T-helper 17 cell (primary cell): ENCODE results near the gene TSPAN7. TPM values are rescaled to one million over a fixed set of nuclear protein-coding genes. Genes with fewer than 3 reads are reported as not detected.

Experiments
- ATAC-seq: fragments of 150-1000 bp; cut with Tn5 transposase; 2 replicates; pipeline ENCODE4 v1.10.0; 2021; ENCODE audit warnings: mild to moderate bottlenecking, moderate library complexity
- DNase-seq, 3 donors: peaks; one replicate each; pipeline versions ENCODE4 v3.0.0 to v3.0.0-alpha.2; 2020 to 2021
- H3K9me3 ChIP-seq: one replicate; pipeline ENCODE4 v1.7.0; 2013; ENCODE audit warnings: low read length, mild to moderate bottlenecking; ENCODE audit not compliant: control insufficient read depth, poor library complexity, severe bottlenecking
- H3K27ac Mint-ChIP-seq: one replicate; pipeline ENCODE4 v1.8.0; 2022; ENCODE audit warnings: mild to moderate bottlenecking, moderate library complexity, mixed read lengths
- H3K27me3 Mint-ChIP-seq: one replicate; pipeline ENCODE4 v1.8.0; 2022; ENCODE audit warnings: mixed read lengths
- H3K36me3 Mint-ChIP-seq: one replicate; pipeline ENCODE4 v1.8.0; 2022; ENCODE audit warnings: low read depth, mixed read lengths
- H3K4me1 Mint-ChIP-seq: one replicate; pipeline ENCODE4 v1.8.0; 2022; ENCODE audit warnings: mild to moderate bottlenecking, mixed read lengths
- H3K4me3 Mint-ChIP-seq: one replicate; pipeline ENCODE4 v1.8.0; 2022; ENCODE audit warnings: mild to moderate bottlenecking, moderate library complexity, mixed read lengths
- total RNA-seq, 4 donors: library from RNA in 2 of 4; stranded (reverse) in 2 of 4; gene quantifications; one replicate each; pipeline ENCODE4 v1.2.3 and lab custom pipeline; 2022 to 2026

TSPAN7 gene
- total RNA-seq, 2 donors from 2014 or later, result 0.18 to 0.35 TPM

DNA sequence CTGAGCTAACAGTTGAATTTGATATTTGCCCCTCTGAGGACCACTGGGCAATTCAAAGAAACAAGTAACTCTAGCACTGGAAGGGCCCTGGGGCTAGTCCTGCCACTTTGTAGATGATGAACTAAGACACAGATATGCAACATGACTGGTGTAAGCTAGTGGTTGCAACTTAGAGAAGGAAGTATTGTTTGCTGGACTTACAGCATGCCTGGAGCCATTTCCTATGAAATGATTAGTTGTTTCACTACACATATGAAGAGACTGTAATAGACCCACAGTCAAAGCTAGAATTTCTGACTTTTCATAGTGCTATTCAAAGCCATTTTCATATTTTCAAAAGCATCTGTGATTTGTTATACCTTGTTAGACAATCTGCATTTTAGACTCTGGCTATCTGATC, 96.2 kb downstream of the TSPAN7 start:
- H3K36me3 Mint-ChIP-seq, result no peaks in the 10 kb centered on the region
- no peaks in the 10 kb centered on the region for H3K4me1 Mint-ChIP-seq
- no peak overlapping the region for H3K4me3 Mint-ChIP-seq
- H3K27me3 Mint-ChIP-seq, result no peaks in the 10 kb centered on the region
- H3K9me3 ChIP-seq, result peaks cover 2% of the 10 kb centered on the region
- ATAC-seq (no peak), DNase-seq (no peak)
- H3K27ac Mint-ChIP-seq, result no peak overlapping the region

- H3K9me3 ChIP-seq, result peaks cover 2% of the 10 kb centered on the region
- no peak overlapping the region for H3K27ac Mint-ChIP-seq
- ATAC-seq (no peak), DNase-seq (no peak)
- H3K4me1 Mint-ChIP-seq, result no peaks in the 10 kb centered on the region
- no peak overlapping the region for H3K4me3 Mint-ChIP-seq
- H3K27me3 Mint-ChIP-seq, result no peaks in the 10 kb centered on the region
- no peaks in the 10 kb centered on the region for H3K36me3 Mint-ChIP-seq
These were observed 99.2 kb downstream of the TSPAN7 start for GRCh38 chrX:38660395-38661102.

GRCh38 chrX:38661103-38661441, 99.7 kb downstream of the TSPAN7 start:
- DNase-seq (no peak), ATAC-seq (no peak)
- Mint-ChIP-seq H3K27ac (no peak overlapping the region), H3K4me3 (no peak overlapping the region), H3K4me1 (no peaks in the 10 kb centered on the region), H3K36me3 (no peaks in the 10 kb centered on the region), H3K27me3 (no peaks in the 10 kb centered on the region)
- H3K9me3 ChIP-seq, result peaks cover 2% of the 10 kb centered on the region

DNA sequence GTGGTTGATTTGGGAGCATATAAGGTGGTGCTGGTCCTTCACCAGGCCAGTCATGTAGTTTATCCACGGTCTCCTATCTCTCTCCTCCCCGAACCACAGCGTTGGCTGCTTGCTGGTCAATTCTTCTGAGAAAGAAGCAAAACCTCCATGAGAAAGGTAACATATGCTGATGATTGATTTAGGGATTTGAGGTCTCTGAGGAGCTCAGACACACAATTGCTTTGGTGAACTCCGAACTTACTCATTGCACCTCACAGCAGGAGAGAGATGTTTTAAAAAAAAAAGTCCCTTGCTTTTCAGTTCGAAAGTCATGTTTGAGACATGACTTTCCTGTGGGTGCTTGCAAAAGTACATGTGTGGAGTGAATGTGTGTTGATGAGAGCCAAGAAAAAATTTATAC, 100.2 kb downstream of the TSPAN7 start:
- Mint-ChIP-seq H3K27ac (no peak overlapping the region), H3K4me3 (no peak overlapping the region), H3K27me3 (no peaks in the 10 kb centered on the region), H3K4me1 (no peaks in the 10 kb centered on the region), H3K36me3 (no peaks in the 10 kb centered on the region)
- DNase-seq (no peak), ATAC-seq (no peak)
- H3K9me3 ChIP-seq, result peaks cover 2% of the 10 kb centered on the region

DNA sequence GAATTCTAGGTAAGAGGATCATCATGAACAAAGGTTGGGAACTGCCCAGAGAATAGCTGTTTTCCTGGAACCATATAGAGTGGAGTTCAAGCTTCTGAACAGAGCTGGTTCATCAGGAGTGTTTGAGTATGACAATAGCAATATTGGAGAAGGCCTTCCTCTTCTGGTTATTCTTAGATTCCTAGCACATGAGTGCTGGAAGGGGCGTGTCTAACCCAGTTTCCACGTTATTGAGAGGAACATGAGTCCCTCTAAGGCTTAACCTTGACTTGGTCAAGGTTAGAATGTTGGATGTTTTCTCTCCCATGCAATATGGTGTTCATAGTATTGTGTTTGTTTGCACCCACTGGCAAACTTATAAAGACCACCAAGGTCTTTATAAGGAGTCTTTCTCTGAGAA, 101.3 kb downstream of the TSPAN7 start:
- peaks cover 2% of the 10 kb centered on the region for H3K9me3 ChIP-seq
- DNase-seq, result no peak
- H3K36me3 Mint-ChIP-seq, result no peaks in the 10 kb centered on the region
- H3K27ac Mint-ChIP-seq, result no peak overlapping the region
- H3K27me3 Mint-ChIP-seq, result no peaks in the 10 kb centered on the region
- no peak for ATAC-seq
- no peak overlapping the region for H3K4me3 Mint-ChIP-seq
- no peaks in the 10 kb centered on the region for H3K4me1 Mint-ChIP-seq

DNA sequence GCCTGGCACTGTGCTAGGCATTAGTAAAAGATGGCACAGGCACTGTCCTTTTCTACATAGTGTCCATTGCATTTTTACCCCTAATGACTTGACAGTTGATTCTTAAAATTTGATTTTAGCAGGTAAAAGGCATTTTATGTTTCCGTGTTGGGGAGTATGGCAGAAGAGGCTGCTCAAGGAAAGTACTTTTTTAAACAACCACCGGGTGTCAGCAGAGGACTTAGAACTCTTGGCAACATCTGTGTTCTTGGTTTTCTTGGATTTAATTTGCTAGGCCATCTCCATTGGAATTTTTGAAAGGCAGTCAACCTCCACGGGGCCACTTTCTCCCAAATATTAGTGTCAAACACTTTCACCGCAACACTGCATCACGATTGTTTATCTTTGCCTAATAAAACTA, 102.9 kb downstream of the TSPAN7 start:
- DNase-seq, result no peak
- no peaks in the 10 kb centered on the region for H3K27me3 Mint-ChIP-seq

GRCh38 chrX:38666909-38667308, 105.6 kb downstream of the TSPAN7 start:
- Mint-ChIP-seq H3K36me3 (no peaks in the 10 kb centered on the region), H3K4me1 (no peaks in the 10 kb centered on the region), H3K4me3 (no peak overlapping the region), H3K27ac (no peak overlapping the region), H3K27me3 (no peaks in the 10 kb centered on the region)
- no peak for ATAC-seq
- no peak for DNase-seq
- H3K9me3 ChIP-seq, result no peaks in the 10 kb centered on the region

More for the DNA sequence above, 102.9 kb downstream of the TSPAN7 start:
- Mint-ChIP-seq H3K4me1 (no peaks in the 10 kb centered on the region), H3K27ac (no peak overlapping the region), H3K36me3 (no peaks in the 10 kb centered on the region), H3K4me3 (no peak overlapping the region)
- no peak for ATAC-seq
- peaks cover 2% of the 10 kb centered on the region for H3K9me3 ChIP-seq

DNA sequence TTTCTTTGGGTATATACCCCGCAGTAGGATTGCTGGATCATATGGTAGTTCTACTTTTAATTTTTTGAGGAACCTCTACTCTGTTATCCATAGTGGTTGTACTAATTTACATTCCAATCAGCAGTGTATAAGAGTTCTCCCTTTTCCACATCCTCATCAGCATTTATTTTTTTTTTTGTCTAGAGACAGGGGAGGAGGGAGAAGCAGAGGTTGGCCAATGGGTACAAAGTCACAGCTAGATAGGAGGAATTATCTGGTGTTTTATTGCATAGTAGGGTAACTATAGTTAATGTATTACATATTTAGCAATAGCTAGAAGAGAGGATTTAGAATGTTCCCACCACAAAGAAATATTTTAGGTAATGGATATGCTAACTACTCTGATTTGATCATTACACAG, 107.4 kb downstream of the TSPAN7 start:
- H3K9me3 ChIP-seq, result no peaks in the 10 kb centered on the region
- H3K36me3 Mint-ChIP-seq, result no peaks in the 10 kb centered on the region
- no peaks in the 10 kb centered on the region for H3K27me3 Mint-ChIP-seq
- no peak for DNase-seq
- no peaks in the 10 kb centered on the region for H3K4me1 Mint-ChIP-seq
- ATAC-seq, result no peak
- H3K4me3 Mint-ChIP-seq, result no peak overlapping the region
- H3K27ac Mint-ChIP-seq, result no peak overlapping the region

- Mint-ChIP-seq H3K27me3 (no peaks in the 10 kb centered on the region), H3K4me1 (no peaks in the 10 kb centered on the region), H3K4me3 (no peak overlapping the region), H3K27ac (no peak overlapping the region), H3K36me3 (peaks cover 2% of the 10 kb centered on the region)
- ATAC-seq (peak; percentile 56), DNase-seq (no peak)
- H3K9me3 ChIP-seq, result no peaks in the 10 kb centered on the region
These were observed 108.1 kb downstream of the TSPAN7 start for GRCh38 chrX:38669428-38669827.

DNA sequence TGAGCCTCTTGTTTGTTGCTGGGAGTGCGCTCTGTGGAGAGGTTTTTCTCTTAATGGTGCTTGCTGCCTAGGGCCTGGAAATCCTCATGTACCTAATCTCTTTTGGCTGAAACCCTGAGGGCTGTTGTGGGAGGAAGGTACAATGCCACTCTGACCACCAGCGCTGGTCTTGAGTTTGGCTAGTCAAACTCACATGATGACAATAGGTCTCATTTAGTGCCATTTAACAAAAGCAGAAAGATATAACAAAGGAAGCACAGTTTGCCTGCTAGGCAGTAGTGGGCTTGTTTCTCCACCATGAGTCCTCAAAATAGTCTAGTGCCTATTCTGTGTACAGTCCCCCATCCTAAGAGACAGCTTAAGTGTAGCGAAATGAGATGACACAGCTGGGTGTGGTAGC, 111.3 kb downstream of the TSPAN7 start:
- Mint-ChIP-seq H3K4me3 (no peak overlapping the region), H3K4me1 (no peaks in the 10 kb centered on the region), H3K27me3 (peaks cover 9% of the 10 kb centered on the region), H3K36me3 (peaks cover 2% of the 10 kb centered on the region), H3K27ac (no peak overlapping the region)
- H3K9me3 ChIP-seq, result no peaks in the 10 kb centered on the region
- no peak for DNase-seq
- ATAC-seq, result no peak

- no peak for ATAC-seq
- H3K4me1 Mint-ChIP-seq, result no peaks in the 10 kb centered on the region
- H3K4me3 Mint-ChIP-seq, result no peak overlapping the region
- H3K9me3 ChIP-seq, result no peaks in the 10 kb centered on the region
- peaks cover 2% of the 10 kb centered on the region for H3K36me3 Mint-ChIP-seq
- H3K27ac Mint-ChIP-seq, result no peak overlapping the region
- peaks cover 18% of the 10 kb centered on the region for H3K27me3 Mint-ChIP-seq
- DNase-seq, result no peak
These were observed 114.5 kb downstream of the TSPAN7 start for GRCh38 chrX:38675856-38676255.

GRCh38 chrX:38678183-38678582, 116.8 kb downstream of the TSPAN7 start:
- DNase-seq (no peak), ATAC-seq (no peak)
- Mint-ChIP-seq H3K4me3 (no peak overlapping the region), H3K27me3 (peaks cover 18% of the 10 kb centered on the region), H3K27ac (no peak overlapping the region), H3K36me3 (peaks cover 2% of the 10 kb centered on the region), H3K4me1 (no peaks in the 10 kb centered on the region)
- no peaks in the 10 kb centered on the region for H3K9me3 ChIP-seq

DNA sequence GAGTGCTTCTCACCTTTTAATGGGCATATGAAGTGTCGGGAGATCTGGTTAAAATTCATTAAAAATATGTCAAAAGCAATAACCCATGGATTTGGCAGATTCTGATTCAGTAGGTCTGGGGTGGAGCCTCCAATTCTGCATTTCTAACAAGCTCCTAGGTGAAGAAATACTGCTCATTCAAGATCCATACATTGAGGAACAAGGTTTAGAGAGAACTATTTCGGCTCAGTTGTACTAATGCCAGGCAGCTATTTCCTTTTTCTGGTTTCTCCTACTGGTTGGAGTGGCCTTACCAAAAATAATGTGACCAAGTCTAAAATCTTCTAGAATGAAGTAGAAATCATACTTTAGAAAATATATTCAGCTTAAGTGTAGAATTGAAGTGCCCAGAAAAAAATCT, 117.5 kb downstream of the TSPAN7 start:
- H3K27ac Mint-ChIP-seq, result no peak overlapping the region

DNA sequence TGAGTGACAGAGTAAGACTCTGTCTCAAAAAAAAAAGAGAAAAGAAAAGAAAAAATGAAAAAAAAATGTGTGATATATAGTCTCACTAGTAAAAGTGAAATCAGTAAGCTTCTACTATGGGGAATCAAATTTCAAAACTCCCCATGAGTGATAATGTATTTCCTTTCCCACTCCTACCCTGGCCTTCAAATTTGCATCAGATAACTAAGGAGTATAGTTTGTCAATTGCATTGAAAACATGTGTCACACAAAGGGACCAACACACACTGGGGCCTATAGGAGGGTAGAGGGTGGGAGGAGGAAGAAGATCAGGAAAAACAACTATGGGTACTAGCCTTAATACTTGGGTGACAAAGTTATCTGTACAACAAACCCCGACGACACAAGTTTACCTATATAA, 118.4 kb downstream of the TSPAN7 start:
- Mint-ChIP-seq H3K4me1 (no peaks in the 10 kb centered on the region), H3K36me3 (no peaks in the 10 kb centered on the region)
- no peak for ATAC-seq

More for the DNA sequence above, 117.5 kb downstream of the TSPAN7 start:
- H3K4me3 Mint-ChIP-seq, result no peak overlapping the region
- H3K27me3 Mint-ChIP-seq, result peaks cover 18% of the 10 kb centered on the region
- no peaks in the 10 kb centered on the region for H3K9me3 ChIP-seq
- ATAC-seq (no peak), DNase-seq (no peak)
- no peaks in the 10 kb centered on the region for H3K4me1 Mint-ChIP-seq
- H3K36me3 Mint-ChIP-seq, result peaks cover 2% of the 10 kb centered on the region

More for the DNA sequence above, 118.4 kb downstream of the TSPAN7 start:
- DNase-seq, result no peak
- Mint-ChIP-seq H3K27me3 (peaks cover 18% of the 10 kb centered on the region), H3K27ac (no peak overlapping the region), H3K4me3 (no peak overlapping the region)
- no peaks in the 10 kb centered on the region for H3K9me3 ChIP-seq
